HK-2 (cell line): ENCODE results near the gene ZDHHC5.
"Not testable (repeated sequence)": the region's sequence is repeated elsewhere in the genome, so short reads cannot be mapped to it uniquely, and the experiment has no call there.

Experiments used
- DNase-seq: peaks from one replicate; pipeline ENCODE4 v3.0.0-alpha.2; 2018; ENCODE audit not compliant: unreplicated experiment

Gene ZDHHC5

GRCh38 chr11:57667117-57667735 lies 688 bp upstream of the ZDHHC5 start:
- peak; percentile 86 for DNase-seq

- DNase-seq, result no peak
Measured at GRCh38 chr11:57668434-57668782, 494 bp downstream of the ZDHHC5 start.

- no peak for DNase-seq
Measured at GRCh38 chr11:57674251-57674650, 6.3 kb downstream of the ZDHHC5 start.

GRCh38 chr11:57675176-57675941 lies 7.4 kb downstream of the ZDHHC5 start:
- DNase-seq, result no peak

GRCh38 chr11:57679396-57679795 lies 11.5 kb downstream of the ZDHHC5 start:
- no peak for DNase-seq

GRCh38 chr11:57680552-57680874 lies 12.6 kb downstream of the ZDHHC5 start:
- no peak for DNase-seq

GRCh38 chr11:57681168-57681567 lies 13.3 kb downstream of the ZDHHC5 start:
- DNase-seq, result no peak

GRCh38 chr11:57690474-57690873 lies 22.6 kb downstream of the ZDHHC5 start:
- not testable (repeated sequence) for DNase-seq

GRCh38 chr11:57698843-57699365 lies 31.0 kb downstream of the ZDHHC5 start:
- no peak for DNase-seq

- no peak for DNase-seq
Measured at GRCh38 chr11:57699813-57700212, 31.9 kb downstream of the ZDHHC5 start.

- no peak for DNase-seq
Measured at GRCh38 chr11:57700425-57700824, 32.5 kb downstream of the ZDHHC5 start.

- DNase-seq, result no peak
Measured at GRCh38 chr11:57703341-57703740, 35.4 kb downstream of the ZDHHC5 start.

GRCh38 chr11:57704932-57705331 lies 37.0 kb downstream of the ZDHHC5 start:
- DNase-seq, result no peak

GRCh38 chr11:57705432-57705831 lies 37.5 kb downstream of the ZDHHC5 start:
- not testable (repeated sequence) for DNase-seq

- no peak for DNase-seq
Measured at GRCh38 chr11:57709802-57710367, 42.0 kb downstream of the ZDHHC5 start.

- DNase-seq, result peak; percentile 81
Measured at GRCh38 chr11:57711414-57712255, 43.7 kb downstream of the ZDHHC5 start, which contains the start of gene MED19. Gene MED19 (minus strand): TSS chr11:57712215. CDS start chr11:57712179, 36 bp downstream.

GRCh38 chr11:57712256-57713150 lies 44.6 kb downstream of the ZDHHC5 start, which contains the start of gene TMX2:
Gene TMX2 (plus strand): TSS chr11:57712593. CDS start chr11:57712619, 26 bp downstream.
- DNase-seq, result peak; percentile 81

- no peak for DNase-seq
Measured at GRCh38 chr11:57713835-57714234, 45.9 kb downstream of the ZDHHC5 start.

- not testable (repeated sequence) for DNase-seq
Measured at GRCh38 chr11:57716726-57717125, 48.8 kb downstream of the ZDHHC5 start.

- DNase-seq, result no peak
Measured at GRCh38 chr11:57727185-57727584, 59.3 kb downstream of the ZDHHC5 start.

GRCh38 chr11:57728829-57729228 lies 60.9 kb downstream of the ZDHHC5 start:
- DNase-seq, result no peak
